CD4-positive, alpha-beta T cell treated with Interleukin-17A for 1 hour (primary cell): ENCODE results near the gene TFF1.

Experiments used
- DNase-seq: peaks from one replicate; pipeline ENCODE4 v3.0.0-alpha.2; 2020

The TFF1 gene

GRCh38 chr21:42340187-42341050 is 25.9 kb downstream of the TFF1 start:
- no peak for DNase-seq

GRCh38 chr21:42338729-42339715 is 27.3 kb downstream of the TFF1 start:
- no peak for DNase-seq

GRCh38 chr21:42337830-42338728 is 28.3 kb downstream of the TFF1 start:
- peak; percentile 86 for DNase-seq

DNA sequence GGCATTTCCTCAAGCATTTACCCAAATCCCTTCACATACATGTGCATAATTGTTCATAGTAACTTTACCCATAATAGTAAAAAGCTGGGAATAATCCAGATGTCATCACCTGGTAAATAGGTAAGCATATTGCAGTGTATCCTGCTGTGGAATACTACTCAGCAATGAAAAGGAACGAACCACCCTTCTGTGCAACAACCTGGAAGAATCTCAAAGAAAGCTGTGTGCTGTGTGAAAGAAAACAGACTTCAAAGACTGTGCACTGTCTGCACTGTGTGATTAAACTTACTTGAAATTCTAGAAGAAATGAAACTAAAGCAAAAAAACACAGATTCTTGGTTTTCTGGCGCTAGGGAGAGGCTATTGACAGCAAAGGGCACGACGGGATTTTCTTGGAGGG is 29.1 kb downstream of the TFF1 start:
- DNase-seq = no peak

DNA sequence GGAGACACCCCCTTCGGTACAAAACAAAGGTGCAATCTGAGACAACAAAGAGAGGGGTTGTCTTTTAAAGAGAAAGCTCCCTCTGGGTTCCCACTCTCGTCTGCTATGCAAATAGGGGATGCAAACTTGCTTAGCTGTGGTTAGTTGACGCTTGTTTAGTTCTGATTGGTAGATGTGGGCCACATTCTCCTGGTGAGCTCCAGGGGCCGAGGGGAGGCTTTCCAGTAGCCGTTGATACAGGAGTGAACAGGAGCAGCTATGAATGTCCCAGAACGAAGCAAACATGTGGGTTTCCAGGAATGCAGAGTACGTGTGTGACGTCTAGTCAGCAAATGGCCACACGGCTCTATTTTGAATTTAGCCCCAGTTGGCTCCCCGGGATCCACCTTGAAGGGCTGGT is 30.3 kb downstream of the TFF1 start:
- no peak for DNase-seq

GRCh38 chr21:42332557-42333317 is 33.6 kb downstream of the TFF1 start:
- no peak for DNase-seq

DNA sequence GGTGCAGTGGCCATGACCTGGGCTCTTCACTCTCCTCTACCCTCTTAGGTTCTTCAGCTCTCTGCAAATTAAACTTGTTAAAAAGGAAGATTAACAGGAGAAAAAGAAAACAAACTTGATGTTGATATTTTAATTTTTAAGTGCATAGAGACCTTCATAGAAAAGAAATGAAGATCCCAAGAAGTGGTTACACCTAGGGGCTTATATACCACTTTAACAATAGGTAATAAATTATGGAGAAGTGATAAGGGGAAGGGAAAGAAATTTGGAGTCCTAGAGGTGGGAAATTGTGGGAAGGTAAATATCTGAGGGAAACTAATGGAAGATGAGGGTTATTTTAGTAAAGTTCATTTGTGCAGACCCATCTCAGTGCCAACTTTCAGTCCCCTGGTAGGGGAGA is 34.7 kb downstream of the TFF1 start:
- no peak for DNase-seq

- no peak for DNase-seq
Measured at GRCh38 chr21:42330380-42331371, 35.7 kb downstream of the TFF1 start.

GRCh38 chr21:42324896-42325295 is 41.4 kb downstream of the TFF1 start:
- DNase-seq = no peak

- DNase-seq = no peak
Measured at GRCh38 chr21:42321845-42322244, 44.5 kb downstream of the TFF1 start.

- no peak for DNase-seq
Measured at GRCh38 chr21:42321231-42321630, 45.1 kb downstream of the TFF1 start.

- DNase-seq = no peak
Measured at GRCh38 chr21:42320791-42321190, 45.5 kb downstream of the TFF1 start.

- DNase-seq = no peak
Measured at GRCh38 chr21:42319851-42320572, 46.3 kb downstream of the TFF1 start.

GRCh38 chr21:42319376-42319775 is 47.0 kb downstream of the TFF1 start:
- DNase-seq = no peak

- DNase-seq = no peak
Measured at GRCh38 chr21:42317826-42318746, 48.2 kb downstream of the TFF1 start.

DNA sequence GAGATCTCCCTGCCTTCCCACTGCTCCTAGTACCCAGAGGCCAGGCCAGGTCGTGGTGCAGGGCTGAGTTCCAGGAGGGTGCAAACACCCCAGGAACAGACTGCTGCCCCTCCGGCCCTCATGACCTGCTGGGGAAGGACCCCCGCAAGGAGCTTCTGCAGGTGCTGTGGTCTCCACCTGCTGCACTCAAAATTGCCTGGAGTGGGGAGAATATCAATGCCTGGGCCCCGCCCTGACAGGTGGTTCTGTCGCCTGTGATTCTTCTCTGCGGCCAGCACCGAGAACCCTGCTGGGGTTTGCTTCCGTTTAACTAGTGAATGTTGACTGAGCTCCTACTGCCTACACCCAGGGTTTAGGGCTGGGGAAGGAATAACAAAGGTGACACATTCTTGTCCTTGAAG is 49.0 kb downstream of the TFF1 start:
- no peak for DNase-seq

- DNase-seq = no peak
Measured at GRCh38 chr21:42316891-42317290, 49.4 kb downstream of the TFF1 start.

- DNase-seq = no peak
Measured at GRCh38 chr21:42315296-42315891, 50.9 kb downstream of the TFF1 start, which contains the start of gene TFF3. Gene TFF3 (minus strand): TSS chr21:42315409. CDS start chr21:42315374, 35 bp downstream.
